ENCODE results near the gene CLDN14.

DNA sequence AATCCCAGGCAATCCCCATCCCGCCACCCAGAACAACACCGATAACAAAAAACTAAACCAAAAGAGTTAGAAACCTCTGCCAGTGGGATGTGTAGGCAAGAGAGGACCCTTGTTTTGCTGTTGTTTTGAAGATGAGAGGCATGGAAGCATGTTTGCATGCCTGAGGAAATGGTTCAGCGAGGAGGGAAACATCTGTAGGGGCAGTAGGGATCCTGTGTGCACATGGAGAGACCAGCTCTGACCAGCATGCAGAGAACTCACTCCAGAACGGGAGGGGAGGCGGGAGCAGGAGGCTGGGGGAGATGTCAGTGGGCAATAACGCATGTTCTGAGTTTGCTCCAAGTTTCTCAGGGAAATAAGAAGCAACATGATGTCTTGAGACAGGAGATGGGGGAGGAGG is 5.3 kb downstream of the CLDN14 start:
- no peak for TF ChIP-seq POLR2A (IDR thresholded peaks at IDR 0.05)
- TF ChIP-seq, protein P1, sequence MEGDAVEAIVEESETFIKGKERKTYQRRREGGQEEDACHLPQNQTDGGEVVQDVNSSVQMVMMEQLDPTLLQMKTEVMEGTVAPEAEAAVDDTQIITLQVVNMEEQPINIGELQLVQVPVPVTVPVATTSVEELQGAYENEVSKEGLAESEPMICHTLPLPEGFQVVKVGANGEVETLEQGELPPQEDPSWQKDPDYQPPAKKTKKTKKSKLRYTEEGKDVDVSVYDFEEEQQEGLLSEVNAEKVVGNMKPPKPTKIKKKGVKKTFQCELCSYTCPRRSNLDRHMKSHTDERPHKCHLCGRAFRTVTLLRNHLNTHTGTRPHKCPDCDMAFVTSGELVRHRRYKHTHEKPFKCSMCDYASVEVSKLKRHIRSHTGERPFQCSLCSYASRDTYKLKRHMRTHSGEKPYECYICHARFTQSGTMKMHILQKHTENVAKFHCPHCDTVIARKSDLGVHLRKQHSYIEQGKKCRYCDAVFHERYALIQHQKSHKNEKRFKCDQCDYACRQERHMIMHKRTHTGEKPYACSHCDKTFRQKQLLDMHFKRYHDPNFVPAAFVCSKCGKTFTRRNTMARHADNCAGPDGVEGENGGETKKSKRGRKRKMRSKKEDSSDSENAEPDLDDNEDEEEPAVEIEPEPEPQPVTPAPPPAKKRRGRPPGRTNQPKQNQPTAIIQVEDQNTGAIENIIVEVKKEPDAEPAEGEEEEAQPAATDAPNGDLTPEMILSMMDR (IDR thresholded peaks at IDR 0.05) = no peak

Measured in prostate gland (tissue), 2 donors.